Measurements from ENCODE around the gene ATXN1. TPM values are rescaled to one million over a fixed set of nuclear protein-coding genes. Genes with fewer than 3 reads are reported as not detected.

Gene ATXN1
- total RNA-seq, 1 experiment from 2014 or later, result 5.6 TPM

DNA sequence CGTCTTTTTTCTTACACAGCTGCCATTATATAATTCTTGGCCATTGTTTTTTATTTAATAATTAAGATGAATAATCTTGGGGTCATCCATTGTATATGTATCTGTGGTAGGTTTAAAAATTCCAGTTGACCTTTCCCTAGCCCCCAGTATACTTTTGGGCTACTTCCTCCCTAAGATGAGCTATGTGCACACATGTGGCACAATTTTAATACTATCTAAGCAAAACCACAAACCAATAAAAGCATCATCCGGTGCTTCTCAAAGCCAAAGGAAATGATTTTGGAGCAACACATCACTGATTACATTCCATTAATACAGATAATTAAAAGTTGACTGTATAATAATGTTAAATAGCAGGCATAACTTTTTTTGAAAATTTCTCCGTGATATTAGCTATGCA is 161.2 kb downstream of the ATXN1 start:
- no peaks in the 10 kb centered on the region for H3K27me3 ChIP-seq (ENCODE audit: insufficient read depth, low read length)
- H3K23ac ChIP-seq (ENCODE audit: insufficient read length, low read depth, low read length), result no peak overlapping the region
- no peaks in the 10 kb centered on the region for H3K27me3 Mint-ChIP-seq (ENCODE audit: low read depth)
- H3K9me3 Mint-ChIP-seq, result no peaks in the 10 kb centered on the region; a peak in 1 of 5 replicates
- no peak overlapping the region for H4K8ac ChIP-seq (replicated peaks; ENCODE audit: insufficient read length, low read depth, low read length)
- H4K91ac ChIP-seq (ENCODE audit: insufficient read length, low read depth, low read length), result no peak overlapping the region
- no peaks in the 10 kb centered on the region for H3K9me3 ChIP-seq (ENCODE audit: control insufficient read depth, low read depth, low read length)
- peaks cover 12 to 16% of the 10 kb centered on the region in 2 experiments for H3K4me1 Mint-ChIP-seq
- no peak overlapping the region for H2BK5ac ChIP-seq (ENCODE audit: insufficient read length, low read length)
- no peak overlapping the region for H3K14ac ChIP-seq (ENCODE audit: insufficient read depth, low read length)
- no peak overlapping the region for H3K4ac ChIP-seq (ENCODE audit: low read depth, low read length)
- H3K4me3 Mint-ChIP-seq, result no peak overlapping the region
- H3K79me1 ChIP-seq (ENCODE audit: insufficient read depth, low read depth, low read length, poor library complexity, severe bottlenecking), result no peaks in the 10 kb centered on the region
- H4K20me1 ChIP-seq (ENCODE audit: control insufficient read depth, insufficient read depth, insufficient read length), result no peaks in the 10 kb centered on the region
- no peak overlapping the region for H3K18ac ChIP-seq (ENCODE audit: insufficient read length, low read depth, low read length)
- no peak overlapping the region for H2BK12ac ChIP-seq (ENCODE audit: insufficient read length, low read depth, low read length)
- no peaks in the 10 kb centered on the region for H3K4me1 ChIP-seq (ENCODE audit: insufficient read depth, low read length)
- no peak overlapping the region for H2BK120ac ChIP-seq (ENCODE audit: low read depth, low read length, poor library complexity, severe bottlenecking)
- no peaks in the 10 kb centered on the region for H3K23me2 ChIP-seq (ENCODE audit: insufficient read length, low read depth, low read length, poor library complexity, severe bottlenecking)
- H3K27ac ChIP-seq (ENCODE audit: insufficient read length, low read depth, low read length), result no peak overlapping the region
- no peak overlapping the region for H3K9ac ChIP-seq (ENCODE audit: extremely low read depth, insufficient read length, low read length)
- no peak for TF ChIP-seq CTCF (conservative IDR thresholded peaks at IDR 0.05)
- H3K4me2 ChIP-seq (ENCODE audit: insufficient read depth, insufficient read length, low read length), result no peak overlapping the region
- H3T11ph ChIP-seq (ENCODE audit: low read length), result no peak overlapping the region
- no CpG with 5 or more reads among the region's 3 CpGs for WGBS (ENCODE audit: extremely low coverage, insufficient read length, low lambda C conversion rate)
- no peak overlapping the region for H2BK15ac ChIP-seq (ENCODE audit: low read depth, low read length)
- H2BK20ac ChIP-seq (ENCODE audit: low read depth, low read length, poor library complexity, severe bottlenecking), result no peak overlapping the region
- no peaks in the 10 kb centered on the region for H3K79me2 ChIP-seq (ENCODE audit: insufficient read depth, low read length)
- no peak overlapping the region for H2AK5ac ChIP-seq (ENCODE audit: insufficient read length, low read length)
- H3K36me3 Mint-ChIP-seq (ENCODE audit: insufficient read depth in 1 of 3, low read depth in 3 of 3), result no peaks in the 10 kb centered on the region
- H4K5ac ChIP-seq (ENCODE audit: insufficient read length, low read depth, low read length), result no peak overlapping the region
- H3K27ac Mint-ChIP-seq, result no peak overlapping the region
- no peak for DNase-seq
- no peak overlapping the region for H2AFZ ChIP-seq (ENCODE audit: low read length)
- H3K56ac ChIP-seq (ENCODE audit: insufficient read length, low read depth, low read length), result no peak overlapping the region
